HG02798 (cell line): ENCODE results near the gene MPST.
A peak's percentile ranks its signal among the peaks of the same experiment; 100 is the strongest.
"Not testable (repeated sequence)": the region's sequence is repeated elsewhere in the genome, so short reads cannot be mapped to it uniquely, and the experiment has no call there.

Source experiments
- ATAC-seq: cut with Tn5 transposase; IDR thresholded peaks from one replicate; pipeline ENCODE4 v1.9.1; 2021; ENCODE audit warnings: mild to moderate bottlenecking; ENCODE audit not compliant: unreplicated experiment, poor library complexity

The MPST gene

DNA sequence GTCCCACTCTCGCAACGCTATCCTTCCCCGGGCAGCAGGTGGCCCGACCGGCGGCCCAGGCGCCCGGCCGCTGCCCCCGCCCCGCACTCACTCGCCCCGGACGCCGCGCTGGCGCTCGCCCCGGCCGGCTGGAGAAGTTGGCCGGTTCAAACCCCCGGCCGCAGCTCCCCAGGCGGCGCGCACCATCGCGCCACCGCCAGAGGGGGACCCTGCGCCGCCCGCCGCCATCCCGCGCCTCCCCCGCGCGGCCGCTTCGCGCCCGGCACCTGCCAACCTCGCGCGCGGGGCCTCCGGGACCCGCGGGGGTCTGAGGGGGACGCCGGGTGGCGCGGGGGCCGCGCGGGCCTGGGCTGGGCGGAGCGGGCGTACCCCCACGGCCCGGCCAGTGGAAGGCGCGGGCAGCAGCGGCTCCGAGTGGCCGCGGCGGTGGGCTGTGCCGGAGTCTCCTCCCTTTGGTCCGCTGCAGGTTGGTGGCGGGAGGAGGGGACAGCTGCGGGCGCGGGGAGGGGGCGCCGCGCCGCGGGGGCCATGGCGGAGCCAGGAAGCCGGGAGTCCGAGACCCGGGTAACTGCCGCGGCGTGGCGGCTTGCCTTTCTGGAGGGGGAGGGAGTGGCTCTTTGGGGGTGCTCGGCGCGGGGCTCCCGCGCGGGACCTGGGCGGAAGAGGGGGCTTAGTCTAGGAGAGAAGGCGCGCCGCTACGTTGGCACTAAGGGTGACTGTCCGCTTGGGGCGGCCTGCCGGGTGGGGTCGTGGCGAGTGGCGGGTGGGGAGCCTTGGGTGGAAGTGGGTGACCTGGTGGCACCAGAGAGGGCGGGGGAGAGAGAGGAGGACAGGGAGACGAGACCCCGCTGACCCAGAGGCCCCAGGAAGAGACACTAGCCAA lies at the start of gene MPST, which contains the start of gene TST:
MPST (plus strand) TSS at position 434 of the 883 bp plus-strand sequence; CDS start at position 529, 95 bp downstream.
TST (minus strand) TSS at position 139 of the 883 bp plus-strand sequence. CDS start 715 bp downstream, outside the sequence.
- peak; percentile 69 for ATAC-seq

DNA sequence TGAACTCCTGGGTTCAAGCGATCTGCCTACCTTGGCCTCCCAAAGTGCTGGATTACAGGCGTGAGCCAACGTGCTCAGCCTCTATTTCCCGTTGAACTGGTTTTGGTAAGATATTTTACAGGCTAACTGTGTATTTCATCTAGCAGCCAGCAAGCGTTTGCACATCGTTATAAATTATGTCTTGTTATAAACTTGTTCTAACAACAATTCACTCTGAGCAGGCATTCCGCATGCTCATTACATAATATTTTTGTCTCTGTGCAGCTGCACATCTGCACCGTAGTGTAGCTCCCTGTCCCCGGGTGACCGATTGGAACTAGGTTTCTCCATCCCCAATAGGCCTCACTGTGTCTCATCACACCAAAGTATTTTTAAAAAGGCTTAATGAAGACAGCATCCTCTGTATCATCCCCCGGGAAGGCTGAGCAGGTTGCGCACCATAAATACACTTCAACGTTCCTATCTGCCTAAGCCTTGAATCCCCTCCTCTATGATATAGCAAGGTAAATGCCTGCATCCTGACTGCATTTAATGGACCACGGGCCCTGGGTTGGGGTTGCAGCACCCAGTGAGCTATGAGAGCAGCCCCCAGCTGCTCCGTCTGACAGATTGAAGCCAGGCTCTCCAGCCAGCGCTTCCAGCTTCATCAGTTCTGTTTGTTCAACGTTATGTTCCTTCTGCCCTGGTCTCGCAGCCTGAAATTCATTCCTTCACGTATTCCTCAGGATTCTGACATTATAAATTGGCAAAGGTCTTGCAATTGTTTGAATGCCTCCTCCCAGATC lies 48.0 kb upstream of the MPST start:
- ATAC-seq: no peak

DNA sequence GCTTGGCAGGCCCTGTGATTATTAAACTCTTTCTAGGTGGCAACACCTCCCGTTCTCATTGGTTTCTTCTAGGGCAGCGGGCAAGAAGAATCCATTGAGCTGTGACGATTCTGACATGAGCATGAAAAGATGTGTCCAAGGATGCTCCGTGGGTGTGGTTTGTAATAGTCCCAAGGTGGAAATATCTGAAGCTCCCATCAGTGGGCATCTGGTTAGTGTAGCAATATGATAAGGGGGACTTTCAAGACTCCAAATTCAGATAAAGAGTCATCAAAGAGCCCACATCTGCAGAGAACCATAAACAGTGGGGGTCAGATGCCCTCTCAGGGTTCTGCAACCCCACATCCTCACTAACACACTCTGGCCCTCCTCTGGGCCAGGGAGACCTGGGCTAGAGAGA lies 42.9 kb upstream of the MPST start:
- ATAC-seq: no peak

DNA sequence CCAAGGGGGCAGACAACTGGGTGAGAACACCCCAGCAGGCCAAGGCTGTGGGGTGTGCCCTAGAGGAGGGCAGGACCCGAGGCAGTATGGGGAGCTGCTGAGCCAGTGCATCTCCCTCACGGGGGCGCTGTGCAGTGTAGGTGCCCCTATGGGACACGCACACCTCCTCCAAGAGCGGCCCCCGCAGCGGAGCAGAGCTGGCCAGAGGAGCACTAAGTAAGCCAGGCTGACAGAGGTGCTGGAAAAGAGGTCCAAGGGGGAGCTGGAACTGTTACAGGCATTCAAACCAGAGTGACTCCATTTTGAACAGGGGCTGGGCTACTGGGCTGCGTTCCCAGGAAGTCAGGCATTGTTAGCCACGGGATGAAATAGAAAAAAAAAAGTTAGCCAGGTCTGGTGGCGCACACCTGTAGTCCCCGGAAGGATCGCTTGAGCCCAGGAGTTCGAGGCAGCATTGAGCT lies 42.1 kb upstream of the MPST start:
- peak; percentile 66 for ATAC-seq

DNA sequence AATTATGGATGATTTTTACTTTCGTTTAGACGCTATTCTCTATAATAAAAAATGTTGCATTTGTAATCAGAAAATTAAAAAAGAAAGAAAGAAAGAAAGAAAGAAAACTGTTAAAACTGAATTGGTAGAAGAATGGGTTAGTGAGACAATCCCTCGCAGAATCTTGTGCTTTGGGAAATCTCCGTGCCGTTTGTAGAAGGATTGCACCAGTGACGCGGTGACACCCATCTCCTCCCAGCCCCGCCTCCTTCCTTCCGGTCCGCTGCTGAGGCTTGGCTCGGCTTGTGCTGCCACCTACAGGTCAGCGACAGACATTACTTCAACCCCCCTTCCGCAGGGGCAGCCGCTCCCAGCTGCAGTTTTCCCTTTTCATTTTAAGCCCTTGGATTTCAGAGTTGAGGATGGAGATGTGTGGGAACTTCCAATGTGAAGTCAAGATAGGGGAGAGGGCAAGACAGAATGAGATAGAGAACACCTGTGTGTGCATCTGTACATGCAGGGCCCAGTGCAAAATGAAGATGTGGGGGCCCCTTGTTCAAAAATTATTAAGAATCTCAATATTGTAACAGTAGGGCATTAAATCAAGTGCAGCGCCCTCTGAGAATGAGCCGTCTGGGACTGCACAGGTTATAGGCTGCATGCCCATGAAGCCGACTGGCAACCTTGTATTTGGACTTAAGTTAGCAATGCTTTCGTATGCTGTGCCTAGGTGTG lies 41.4 kb upstream of the MPST start:
- ATAC-seq: peak; percentile 85

DNA sequence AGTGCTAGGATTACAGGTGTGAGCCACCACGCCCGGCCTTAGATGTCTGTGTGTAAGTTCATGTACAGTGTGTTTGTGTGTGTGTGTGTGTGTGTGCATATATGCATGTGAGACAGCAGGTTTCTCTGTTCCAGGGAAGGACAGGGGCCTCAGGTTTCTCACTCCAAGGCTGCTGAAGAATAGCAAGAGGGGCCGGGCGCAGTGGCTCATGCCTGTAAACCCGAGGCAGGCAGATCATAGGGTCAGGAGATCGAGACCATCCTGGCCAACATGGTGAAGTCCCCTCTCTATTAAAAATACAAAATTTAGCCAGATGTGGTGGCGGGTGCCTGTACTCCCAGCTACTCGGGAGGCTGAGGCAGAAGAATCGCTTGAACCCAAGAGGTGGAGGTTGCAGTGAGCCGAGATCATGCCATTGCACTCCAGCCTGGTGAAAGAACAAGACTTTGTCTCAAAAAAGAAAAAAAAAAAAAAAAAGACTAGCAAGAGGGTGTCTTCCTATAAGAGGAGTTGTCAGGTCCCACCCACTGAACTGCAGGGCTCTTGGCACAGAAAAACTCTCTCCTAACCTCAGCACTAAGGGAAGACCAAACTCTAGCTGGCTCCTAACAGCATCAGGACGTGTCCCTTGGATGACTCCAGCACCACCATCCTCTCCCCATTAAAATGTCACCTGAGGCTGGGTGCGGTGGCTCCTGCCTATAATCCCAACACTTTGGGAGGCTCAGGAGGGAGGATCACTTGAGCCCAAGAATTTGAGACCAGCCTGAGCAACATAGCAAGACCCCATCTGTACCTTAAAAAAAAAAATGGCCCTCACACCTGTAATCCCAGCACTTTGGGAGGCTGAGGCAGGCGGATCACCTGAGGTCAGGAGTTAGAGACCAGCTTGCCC lies 40.3 kb upstream of the MPST start:
- ATAC-seq: no peak

DNA sequence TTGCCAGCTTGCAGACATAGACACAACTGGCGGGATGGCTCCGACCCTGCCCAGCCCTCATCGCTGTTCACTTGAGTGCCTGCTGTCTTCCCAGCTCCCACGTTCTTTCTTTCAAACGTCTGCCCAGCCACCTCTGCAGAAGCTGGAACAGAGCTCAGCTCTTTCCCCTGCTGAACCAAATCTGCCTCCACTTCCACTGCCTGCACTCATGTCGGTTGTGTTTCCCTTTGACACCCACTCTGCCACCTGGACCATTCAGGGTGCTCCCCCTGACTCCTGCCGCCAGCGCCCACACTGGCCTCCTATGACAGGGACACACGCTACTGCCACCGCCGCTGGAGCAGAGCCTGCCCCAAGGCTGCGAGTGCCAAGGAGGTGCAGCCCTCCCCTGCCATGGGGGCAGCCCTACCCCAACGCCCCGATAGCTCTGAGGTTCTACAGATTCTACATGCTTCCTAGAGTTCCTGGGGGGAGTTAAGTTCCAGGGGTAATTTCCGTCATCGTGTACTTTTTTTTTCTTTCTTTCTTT lies 38.2 kb upstream of the MPST start:
- ATAC-seq: no peak

DNA sequence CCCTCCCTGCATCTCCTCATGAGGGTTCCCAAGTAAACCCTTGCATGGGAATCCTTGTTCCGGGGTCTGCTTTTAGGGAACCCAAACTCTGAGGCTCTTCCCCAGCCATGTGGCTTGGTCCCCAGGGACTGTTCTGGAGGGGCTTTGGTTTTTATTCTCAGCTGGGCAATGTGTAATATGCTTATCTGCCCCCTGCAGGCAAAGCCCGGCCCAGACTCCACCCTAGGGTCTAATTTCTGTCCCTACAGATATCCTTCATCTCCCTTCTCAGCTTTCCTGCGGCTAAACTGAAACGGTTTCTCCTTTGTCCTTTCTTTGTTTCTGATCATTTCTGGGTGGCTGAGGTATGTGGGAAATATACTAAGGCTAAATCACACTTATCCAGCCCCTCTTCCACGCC lies 37.4 kb upstream of the MPST start:
- no peak for ATAC-seq

DNA sequence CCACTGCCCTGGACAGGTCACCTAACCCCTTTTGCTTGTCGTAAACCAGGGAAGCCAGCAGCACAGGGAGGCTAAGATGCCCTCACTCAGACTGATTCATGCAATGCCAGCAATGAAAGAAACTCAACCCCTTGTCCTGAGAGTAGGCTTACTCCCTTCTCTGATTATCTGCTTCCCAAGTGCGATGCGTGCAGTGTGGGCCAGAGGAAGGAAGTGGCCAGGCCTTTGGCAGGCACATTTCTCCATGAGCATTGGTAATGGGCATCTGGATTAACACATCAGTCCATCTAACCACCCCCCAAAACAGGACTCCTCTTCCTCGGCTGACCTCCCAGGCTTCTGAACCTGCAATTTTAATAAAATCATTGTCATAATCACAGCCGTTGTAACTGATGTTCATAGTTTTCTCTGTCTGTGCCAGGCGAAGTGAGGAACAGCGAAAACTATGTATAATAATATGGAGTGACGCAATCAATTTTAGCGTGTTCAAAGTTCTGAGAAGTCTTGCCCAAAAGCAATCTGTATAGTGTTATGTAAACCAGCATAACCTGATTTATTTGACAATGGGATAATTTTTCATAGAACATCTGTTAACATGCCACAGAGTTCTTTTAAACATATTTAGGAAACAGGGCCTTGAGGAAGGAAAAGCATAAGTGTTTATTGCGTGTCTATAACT lies 34.2 kb upstream of the MPST start:
- ATAC-seq: no peak

DNA sequence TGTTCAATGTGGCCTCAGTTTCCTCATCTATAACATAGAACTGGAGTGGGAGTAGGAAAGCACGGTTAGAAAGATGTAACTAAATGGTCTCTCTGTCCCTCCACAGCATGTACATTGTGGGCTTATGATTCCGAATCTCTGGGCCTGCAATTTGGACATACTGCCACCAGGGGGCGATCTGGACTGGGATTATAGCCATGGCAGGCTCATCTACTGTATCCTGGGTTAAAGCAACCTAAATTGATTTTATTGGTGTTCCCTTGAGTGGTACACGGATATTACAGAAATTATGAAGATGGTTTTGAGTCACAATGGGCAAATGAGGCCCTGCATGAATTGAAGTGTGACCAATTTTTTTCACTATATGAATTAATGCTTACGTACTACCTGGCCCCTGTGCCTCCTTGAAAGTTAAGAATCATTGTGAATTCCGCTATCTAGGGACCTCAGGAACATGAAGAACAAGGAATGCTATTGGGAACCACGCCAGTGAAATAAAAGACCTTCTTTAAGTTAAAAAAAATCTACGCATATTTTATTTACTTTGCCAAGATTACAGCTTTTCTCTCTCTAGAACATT lies 33.2 kb upstream of the MPST start:
- ATAC-seq: no peak

DNA sequence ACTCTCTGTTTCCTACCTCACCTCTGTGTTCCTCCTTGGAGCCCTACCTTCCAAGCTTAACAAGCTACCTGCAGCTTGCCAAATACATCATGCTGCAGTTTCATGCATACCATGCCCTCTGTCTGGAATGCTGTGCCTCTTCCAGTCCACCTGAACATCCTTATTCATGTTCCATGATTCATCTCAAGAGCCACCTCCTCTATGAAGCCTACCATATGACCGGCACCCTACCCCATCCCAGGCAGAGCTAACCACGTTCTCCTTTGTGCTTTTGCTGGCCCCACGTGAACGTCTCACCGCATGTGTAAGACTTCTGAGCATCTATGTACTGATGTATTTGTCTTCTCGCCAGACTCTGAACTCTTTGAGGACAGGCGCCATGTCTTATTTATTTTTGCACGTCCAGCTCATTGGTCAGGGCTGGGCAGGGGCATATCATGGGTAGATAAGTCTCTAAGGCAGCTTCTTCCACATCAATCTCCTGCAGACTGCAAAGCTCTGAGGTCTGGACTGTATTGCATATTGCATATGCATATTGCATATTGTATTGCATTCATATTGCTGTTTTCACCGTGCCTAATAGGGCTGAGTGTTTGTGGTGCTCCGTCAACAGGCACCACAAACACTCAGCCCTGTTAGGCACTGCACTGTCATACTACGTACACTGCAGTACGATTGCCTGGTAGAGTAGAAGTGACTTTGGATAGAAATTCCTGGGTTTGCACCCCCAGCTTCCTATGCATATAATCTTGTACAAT lies 31.3 kb upstream of the MPST start:
- ATAC-seq: no peak

DNA sequence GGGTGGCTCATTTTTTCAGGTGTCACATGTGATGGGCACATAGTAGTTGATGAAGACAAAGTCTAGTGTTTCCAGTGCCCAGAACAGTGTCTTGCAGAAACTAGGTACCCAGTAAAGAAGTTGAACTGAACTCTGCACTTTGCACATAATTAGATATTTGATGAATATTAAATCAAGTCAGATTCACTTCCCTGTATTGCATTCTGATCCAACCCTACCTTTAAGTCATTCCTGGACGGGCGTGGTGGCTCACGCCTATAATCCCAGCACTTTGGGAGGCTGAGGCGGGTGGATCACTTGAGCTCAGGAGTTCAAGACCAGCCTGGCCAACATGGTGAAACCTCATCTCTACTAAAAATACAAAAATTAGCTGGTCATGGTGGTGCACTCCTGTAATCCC lies 30.5 kb upstream of the MPST start:
- not testable (repeated sequence) for ATAC-seq

DNA sequence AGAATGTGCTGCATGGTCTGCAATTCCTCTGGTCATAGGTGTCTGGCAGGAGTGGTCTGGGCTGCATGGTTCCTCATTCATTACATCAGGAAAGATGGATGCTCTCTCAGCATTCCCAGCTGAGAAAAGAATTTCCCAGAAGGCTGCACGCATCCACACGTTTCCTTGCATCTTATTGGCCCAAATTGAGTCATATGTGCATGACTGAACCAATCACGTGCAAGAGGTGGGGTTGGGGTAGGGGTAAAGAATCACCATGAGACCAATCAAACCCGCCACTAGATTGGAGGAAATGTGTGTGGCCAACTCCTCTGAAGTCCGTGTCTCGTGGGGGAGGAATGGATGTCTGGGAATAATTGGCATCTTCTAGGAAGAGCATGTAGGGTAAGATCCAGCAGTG lies 29.1 kb upstream of the MPST start:
- ATAC-seq: no peak

DNA sequence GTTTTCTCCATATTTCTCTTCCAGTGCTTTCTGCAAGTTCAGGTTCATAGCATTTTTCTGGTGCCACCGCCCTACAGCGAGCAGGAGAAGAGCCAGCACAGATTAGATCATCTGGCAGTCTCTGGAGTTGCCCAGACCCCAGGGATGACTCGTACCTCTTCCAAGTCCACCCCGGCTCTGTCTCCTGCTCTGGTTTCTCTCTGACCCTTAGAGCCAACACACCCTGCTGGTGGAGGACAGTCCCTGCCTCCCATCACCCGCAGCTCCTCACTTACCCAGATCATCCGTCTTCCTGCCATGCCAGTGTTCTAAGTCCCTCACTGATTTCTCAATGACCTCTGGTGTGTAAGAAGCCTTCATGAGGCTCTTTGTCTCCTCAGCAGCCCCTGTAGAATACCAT lies 28.3 kb upstream of the MPST start:
- ATAC-seq: no peak

DNA sequence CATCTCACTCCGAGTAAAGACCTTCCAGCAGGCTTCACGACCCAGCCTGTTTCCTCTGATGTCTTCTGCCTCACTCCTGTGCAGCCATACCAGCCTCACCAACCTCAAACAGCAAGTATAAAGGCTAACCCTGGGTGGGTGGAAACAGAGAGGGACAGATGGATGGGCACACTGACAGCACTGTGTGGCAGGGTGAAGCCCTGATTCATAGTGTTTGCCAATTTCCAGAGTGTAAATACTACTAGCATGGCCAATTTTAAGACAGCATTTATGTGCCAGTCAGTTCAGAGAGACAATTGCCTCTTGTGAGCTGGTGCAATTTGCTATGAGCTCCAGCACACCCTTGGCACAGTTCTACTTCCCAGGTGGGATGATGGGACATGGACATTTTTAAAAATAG lies 21.8 kb upstream of the MPST start:
- no peak for ATAC-seq

DNA sequence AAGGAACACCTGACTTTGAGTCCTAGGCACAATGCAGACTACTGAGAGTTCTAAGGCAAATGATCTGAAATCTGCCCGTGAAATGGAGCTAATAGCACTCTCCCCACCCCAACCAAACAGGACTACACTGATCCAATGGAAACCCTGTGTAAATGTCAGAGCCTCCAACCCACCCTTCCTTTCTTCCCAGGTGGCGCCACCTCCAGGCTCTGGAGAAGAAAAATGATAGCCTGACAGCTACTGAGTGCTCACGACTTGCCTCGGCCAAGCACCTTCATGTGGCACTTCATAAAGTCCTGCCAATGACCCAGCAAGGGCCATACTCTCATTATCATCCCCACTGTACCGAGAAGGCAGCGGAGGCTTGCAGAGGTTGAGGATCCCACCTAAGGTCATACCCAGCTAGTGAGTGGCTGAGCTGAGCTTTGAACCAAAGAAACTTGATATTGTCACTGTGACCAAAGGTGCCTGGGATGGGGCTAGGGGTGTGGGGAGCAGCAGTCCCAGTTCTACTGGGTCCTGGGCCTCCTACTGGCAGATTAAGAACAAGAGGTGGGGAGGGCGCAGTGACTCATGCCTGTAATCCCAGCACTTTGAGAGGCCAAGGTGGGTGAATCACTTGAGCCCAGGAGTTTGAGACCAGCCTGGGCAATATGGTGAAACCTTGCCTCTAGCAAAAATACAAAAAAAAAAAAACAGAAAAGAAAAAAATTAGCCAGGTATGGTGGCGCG lies 20.8 kb upstream of the MPST start:
- no peak for ATAC-seq

DNA sequence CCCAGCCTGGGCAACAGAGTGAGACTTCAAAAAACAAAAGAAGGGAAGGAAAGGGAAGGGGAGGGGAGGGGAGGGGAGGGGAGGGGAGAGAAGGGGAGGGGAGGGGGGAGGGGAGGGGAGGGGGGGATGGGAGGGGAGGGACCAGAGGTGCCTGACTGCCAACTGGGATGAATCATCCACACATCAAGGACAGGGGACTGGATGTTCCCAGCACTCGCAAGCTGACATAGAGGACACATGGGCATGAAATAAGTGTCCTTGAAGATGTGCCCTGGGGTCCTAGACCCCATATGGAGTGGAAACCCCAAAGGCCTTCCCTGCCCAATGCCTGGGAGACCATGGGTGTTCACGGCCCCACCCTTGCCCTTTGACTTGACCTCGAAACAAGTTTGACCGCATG lies 20.1 kb upstream of the MPST start:
- ATAC-seq: no peak
